ENCODE measurements around the gene RFNG. TPM values are rescaled to one million over a fixed set of nuclear protein-coding genes. Genes with fewer than 3 reads are reported as not detected.

RFNG gene
- polyA plus RNA-seq, 2 of the 4 experiments (the other 2 are of a cell fraction): 8.4 to 25.7 TPM

DNA sequence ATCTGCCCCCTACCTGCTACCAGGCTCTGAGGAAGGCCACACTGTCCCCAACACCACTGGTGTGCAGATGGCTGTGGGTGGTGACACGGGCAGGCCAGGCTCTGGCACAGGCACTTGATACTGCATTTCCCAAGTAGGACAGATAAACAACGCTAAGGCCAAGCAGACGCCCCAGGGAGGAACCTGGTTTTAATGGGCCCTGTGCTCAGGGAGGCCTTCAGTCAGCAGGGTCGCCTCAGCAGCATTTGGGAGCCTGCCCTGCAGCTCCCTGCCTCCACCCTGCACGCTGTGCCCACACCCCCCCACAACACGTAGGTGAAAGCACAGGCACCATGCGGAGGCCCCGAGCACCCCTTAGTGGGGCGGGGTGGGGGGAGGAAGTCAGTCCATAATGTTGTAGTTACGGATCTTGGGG lies 49.7 kb upstream of the RFNG start:
- ChIA-PET POLR2A (interaction anchor here (1.5 kb wide), 1 partner anchor 11 kb away, joined by 3 read pairs; no protein-coding TSS in a partner anchor), CTCF (interaction anchor here (0.9 to 4.1 kb wide), 4 partner anchors 64 to 82 kb away, joined by 3 to 22 read pairs (median 4); partner anchors contain the start of gene DCXR)
- FAIRE-seq: no peak
- 89% methylated on average over 5 of the region's 10 CpGs for WGBS (ENCODE audit: missing lambda C conversion rate)
- no peaks in the 10 kb centered on the region for H3K9me3 ChIP-seq
- DNase-seq (ENCODE audit: low read depth in 1 of 2, low spot score in 1 of 2): no peak
- H3K27ac ChIP-seq: peak overlapping the region; percentile 59 to 96; a peak in 5 of 6 replicates
- ATAC-seq: no peak
- no peak overlapping the region for H3K4me3 ChIP-seq
- peak overlapping the region; percentile 49 for H3K4me2 ChIP-seq
- peaks cover 64% of the 10 kb centered on the region for H3K4me1 ChIP-seq
- no peak for TF ChIP-seq CHD4 (IDR thresholded peaks at IDR 0.05; ENCODE audit: borderline replicate concordance)
- TF ChIP-seq, protein P1, sequence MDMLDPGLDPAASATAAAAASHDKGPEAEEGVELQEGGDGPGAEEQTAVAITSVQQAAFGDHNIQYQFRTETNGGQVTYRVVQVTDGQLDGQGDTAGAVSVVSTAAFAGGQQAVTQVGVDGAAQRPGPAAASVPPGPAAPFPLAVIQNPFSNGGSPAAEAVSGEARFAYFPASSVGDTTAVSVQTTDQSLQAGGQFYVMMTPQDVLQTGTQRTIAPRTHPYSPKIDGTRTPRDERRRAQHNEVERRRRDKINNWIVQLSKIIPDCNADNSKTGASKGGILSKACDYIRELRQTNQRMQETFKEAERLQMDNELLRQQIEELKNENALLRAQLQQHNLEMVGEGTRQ (IDR thresholded peaks at IDR 0.05): no peak
- TF ChIP-seq, protein P2, sequence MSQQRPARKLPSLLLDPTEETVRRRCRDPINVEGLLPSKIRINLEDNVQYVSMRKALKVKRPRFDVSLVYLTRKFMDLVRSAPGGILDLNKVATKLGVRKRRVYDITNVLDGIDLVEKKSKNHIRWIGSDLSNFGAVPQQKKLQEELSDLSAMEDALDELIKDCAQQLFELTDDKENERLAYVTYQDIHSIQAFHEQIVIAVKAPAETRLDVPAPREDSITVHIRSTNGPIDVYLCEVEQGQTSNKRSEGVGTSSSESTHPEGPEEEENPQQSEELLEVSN (IDR thresholded peaks at IDR 0.05; ENCODE audit: borderline replicate concordance, low read depth): no peak
- no peak for TF ChIP-seq TFCP2L1 (CRISPR knock-in tag; IDR thresholded peaks at IDR 0.05)
- no peak for TF ChIP-seq EHF (CRISPR knock-in tag; IDR thresholded peaks at IDR 0.05)
- no peak for TF ChIP-seq SMC3 (IDR thresholded peaks at IDR 0.05)
- TF ChIP-seq ZFP36 (IDR thresholded peaks at IDR 0.05; ENCODE audit: borderline replicate concordance, partially characterized antibody): no peak
- TF ChIP-seq HOXB5 (CRISPR knock-in tag; IDR thresholded peaks at IDR 0.05): no peak
- no peak for TF ChIP-seq CEBPB (IDR thresholded peaks at IDR 0.05)
- TF ChIP-seq ZC3H11A (IDR thresholded peaks at IDR 0.05): no peak
- TF ChIP-seq, protein P3, sequence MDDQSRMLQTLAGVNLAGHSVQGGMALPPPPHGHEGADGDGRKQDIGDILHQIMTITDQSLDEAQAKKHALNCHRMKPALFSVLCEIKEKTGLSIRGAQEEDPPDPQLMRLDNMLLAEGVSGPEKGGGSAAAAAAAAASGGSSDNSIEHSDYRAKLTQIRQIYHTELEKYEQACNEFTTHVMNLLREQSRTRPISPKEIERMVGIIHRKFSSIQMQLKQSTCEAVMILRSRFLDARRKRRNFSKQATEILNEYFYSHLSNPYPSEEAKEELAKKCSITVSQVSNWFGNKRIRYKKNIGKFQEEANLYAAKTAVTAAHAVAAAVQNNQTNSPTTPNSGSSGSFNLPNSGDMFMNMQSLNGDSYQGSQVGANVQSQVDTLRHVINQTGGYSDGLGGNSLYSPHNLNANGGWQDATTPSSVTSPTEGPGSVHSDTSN (IDR thresholded peaks at IDR 0.05): no peak
- TF ChIP-seq POLR2A (IDR thresholded peaks at IDR 0.05; ENCODE audit: low read length): no peak; the same call in 1 of the 2 replicates
- TF ChIP-seq PHF8 (IDR thresholded peaks at IDR 0.05; ENCODE audit: borderline replicate concordance, low read depth): no peak
- TF ChIP-seq FOSB (CRISPR knock-in tag; IDR thresholded peaks at IDR 0.05): no peak
- no peak for TF ChIP-seq RFX5 (IDR thresholded peaks at IDR 0.05)
- TF ChIP-seq, protein P4, sequence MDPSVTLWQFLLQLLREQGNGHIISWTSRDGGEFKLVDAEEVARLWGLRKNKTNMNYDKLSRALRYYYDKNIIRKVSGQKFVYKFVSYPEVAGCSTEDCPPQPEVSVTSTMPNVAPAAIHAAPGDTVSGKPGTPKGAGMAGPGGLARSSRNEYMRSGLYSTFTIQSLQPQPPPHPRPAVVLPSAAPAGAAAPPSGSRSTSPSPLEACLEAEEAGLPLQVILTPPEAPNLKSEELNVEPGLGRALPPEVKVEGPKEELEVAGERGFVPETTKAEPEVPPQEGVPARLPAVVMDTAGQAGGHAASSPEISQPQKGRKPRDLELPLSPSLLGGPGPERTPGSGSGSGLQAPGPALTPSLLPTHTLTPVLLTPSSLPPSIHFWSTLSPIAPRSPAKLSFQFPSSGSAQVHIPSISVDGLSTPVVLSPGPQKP (IDR thresholded peaks at IDR 0.05; ENCODE audit: low read depth, low read length): no peak
- no peak for TF ChIP-seq POLR2AphosphoS2 (conservative IDR thresholded peaks at IDR 0.05; ENCODE audit: low read length)
- no peak for TF ChIP-seq TP53 (CRISPR knock-in tag; IDR thresholded peaks at IDR 0.05)

DNA sequence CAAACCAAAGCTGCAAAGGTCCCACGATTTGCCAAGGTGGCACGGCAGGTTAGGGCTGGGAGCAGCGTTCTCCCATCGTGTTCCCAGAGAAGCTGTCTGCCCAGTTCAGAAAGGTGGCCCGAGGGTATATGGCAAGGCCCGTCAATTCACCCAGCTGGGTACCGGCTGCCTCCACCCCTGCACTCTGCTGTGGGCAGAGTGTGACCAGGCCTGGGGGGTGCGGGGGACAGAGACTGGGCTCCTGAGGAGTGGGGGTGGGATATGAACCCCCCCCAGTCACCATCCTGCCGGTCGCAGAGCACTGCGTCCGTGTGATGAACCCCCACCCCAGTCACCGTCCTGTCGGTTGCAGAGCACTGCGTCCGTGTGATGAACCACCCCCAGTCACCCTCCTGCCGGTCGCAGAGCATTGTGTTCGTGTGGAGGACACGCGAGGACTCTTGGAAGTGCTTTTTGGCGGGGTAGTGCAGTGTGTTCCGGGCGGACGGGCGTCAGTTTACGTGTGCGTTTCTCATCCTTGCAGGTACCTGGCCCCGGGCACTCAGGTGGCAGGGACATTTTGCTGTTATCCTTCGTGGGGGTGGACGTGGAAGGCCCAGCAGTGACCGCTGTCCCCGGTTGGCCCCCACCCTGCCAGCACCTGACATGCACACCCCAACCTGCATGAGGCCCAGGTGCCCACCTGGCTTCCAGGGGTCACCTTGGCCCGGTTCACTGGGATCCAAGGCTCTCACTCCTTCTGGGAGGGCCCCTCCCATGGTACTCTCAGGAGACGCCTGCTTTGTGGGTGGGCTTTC lies 49.1 kb upstream of the RFNG start:
- peak overlapping the region in 1 of 2 experiments; percentile 96; a peak in 3 of 6 replicates for H3K27ac ChIP-seq
- ChIA-PET CTCF (interaction anchor here (0.7 to 4.1 kb wide), 6 partner anchors 10 to 81 kb away, joined by 3 to 22 read pairs (median 4); no protein-coding TSS in a partner anchor), POLR2A (interaction anchor here (1.5 kb wide), 1 partner anchor 12 kb away, joined by 3 read pairs; no protein-coding TSS in a partner anchor)
- H3K4me3 ChIP-seq: no peak overlapping the region
- DNase-seq (ENCODE audit: low read depth in 1 of 2, low spot score in 1 of 2) (no peak), FAIRE-seq (no peak), ATAC-seq (no peak)
- peak overlapping the region; percentile 91; the same call in 1 of the 3 replicates for H3K4me2 ChIP-seq
- peaks cover 64% of the 10 kb centered on the region for H3K4me1 ChIP-seq
- no peaks in the 10 kb centered on the region for H3K9me3 ChIP-seq
- TF ChIP-seq JUN (IDR thresholded peaks at IDR 0.05) (peak in 1 of 2 experiments; percentile 14; a peak in 1 of 5 replicates), HDAC2 (IDR thresholded peaks at IDR 0.05) (no peak), EHMT2 (IDR thresholded peaks at IDR 0.05; ENCODE audit: low read depth) (no peak), FOSL2 (IDR thresholded peaks at IDR 0.05) (no peak), FOSL2 (CRISPR knock-in tag; IDR thresholded peaks at IDR 0.05) (no peak), EHF (CRISPR knock-in tag; IDR thresholded peaks at IDR 0.05) (no peak), ZNF302 (CRISPR knock-in tag; IDR thresholded peaks at IDR 0.05) (no peak), POLR2A (IDR thresholded peaks at IDR 0.05; ENCODE audit: low read length) (0 out of 2 replicates have a peak, but pooled peaks have one; percentile 18), CHD4 (IDR thresholded peaks at IDR 0.05; ENCODE audit: borderline replicate concordance) (no peak), MAFK (IDR thresholded peaks at IDR 0.05; ENCODE audit: partially characterized antibody) (no peak)
- TF ChIP-seq, protein P3 (IDR thresholded peaks at IDR 0.05): no peak
- TF ChIP-seq, protein P5, sequence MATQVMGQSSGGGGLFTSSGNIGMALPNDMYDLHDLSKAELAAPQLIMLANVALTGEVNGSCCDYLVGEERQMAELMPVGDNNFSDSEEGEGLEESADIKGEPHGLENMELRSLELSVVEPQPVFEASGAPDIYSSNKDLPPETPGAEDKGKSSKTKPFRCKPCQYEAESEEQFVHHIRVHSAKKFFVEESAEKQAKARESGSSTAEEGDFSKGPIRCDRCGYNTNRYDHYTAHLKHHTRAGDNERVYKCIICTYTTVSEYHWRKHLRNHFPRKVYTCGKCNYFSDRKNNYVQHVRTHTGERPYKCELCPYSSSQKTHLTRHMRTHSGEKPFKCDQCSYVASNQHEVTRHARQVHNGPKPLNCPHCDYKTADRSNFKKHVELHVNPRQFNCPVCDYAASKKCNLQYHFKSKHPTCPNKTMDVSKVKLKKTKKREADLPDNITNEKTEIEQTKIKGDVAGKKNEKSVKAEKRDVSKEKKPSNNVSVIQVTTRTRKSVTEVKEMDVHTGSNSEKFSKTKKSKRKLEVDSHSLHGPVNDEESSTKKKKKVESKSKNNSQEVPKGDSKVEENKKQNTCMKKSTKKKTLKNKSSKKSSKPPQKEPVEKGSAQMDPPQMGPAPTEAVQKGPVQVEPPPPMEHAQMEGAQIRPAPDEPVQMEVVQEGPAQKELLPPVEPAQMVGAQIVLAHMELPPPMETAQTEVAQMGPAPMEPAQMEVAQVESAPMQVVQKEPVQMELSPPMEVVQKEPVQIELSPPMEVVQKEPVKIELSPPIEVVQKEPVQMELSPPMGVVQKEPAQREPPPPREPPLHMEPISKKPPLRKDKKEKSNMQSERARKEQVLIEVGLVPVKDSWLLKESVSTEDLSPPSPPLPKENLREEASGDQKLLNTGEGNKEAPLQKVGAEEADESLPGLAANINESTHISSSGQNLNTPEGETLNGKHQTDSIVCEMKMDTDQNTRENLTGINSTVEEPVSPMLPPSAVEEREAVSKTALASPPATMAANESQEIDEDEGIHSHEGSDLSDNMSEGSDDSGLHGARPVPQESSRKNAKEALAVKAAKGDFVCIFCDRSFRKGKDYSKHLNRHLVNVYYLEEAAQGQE (IDR thresholded peaks at IDR 0.05): no peak
- 94% methylated on average over 33 of the region's 35 CpGs for WGBS (ENCODE audit: missing lambda C conversion rate)

All from A549 (cell line).